H4 (cell line): ENCODE data around the gene ATP6V1G1. TPM values are rescaled to one million over a fixed set of nuclear protein-coding genes. Genes with fewer than 3 reads are reported as not detected.
"Not testable (repeated sequence)": the region's sequence is repeated elsewhere in the genome, so short reads cannot be mapped to it uniquely, and the experiment has no call there.

ENCODE experiments used
- DNase-seq: peaks from one replicate; pipeline ENCODE4 v3.0.0-alpha.2; 2015; ENCODE audit warnings: low spot score
- total RNA-seq: library from RNA; depleted of rRNA; stranded (reverse); fragments of >200 nt; shearing (Covaris generic); gene quantifications from 2 replicates; pipeline ENCODE4 v1.2.3, GENCODE V29; 2014

Gene ATP6V1G1
- total RNA-seq, 1 experiment from 2014 or later = 172 TPM

DNA sequence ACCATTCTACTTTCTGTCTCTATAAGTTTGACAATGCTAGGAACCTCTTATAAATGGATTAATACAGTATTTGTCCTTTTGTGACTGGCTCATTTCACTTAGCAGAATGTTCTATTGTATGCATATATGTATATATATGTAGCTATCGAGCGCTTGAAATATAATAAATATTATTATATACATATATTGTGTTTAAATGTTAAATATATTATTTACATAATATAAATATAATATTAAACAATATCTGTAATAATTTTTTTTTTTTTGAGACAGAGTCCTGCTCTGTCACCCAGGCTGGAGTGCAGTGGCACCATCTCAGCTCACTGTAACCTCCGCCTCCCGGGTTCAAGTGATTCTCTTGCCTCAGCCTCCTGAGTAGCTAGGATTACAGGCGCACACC is 9.4 kb upstream of the ATP6V1G1 start:
- DNase-seq = not testable (repeated sequence)

DNA sequence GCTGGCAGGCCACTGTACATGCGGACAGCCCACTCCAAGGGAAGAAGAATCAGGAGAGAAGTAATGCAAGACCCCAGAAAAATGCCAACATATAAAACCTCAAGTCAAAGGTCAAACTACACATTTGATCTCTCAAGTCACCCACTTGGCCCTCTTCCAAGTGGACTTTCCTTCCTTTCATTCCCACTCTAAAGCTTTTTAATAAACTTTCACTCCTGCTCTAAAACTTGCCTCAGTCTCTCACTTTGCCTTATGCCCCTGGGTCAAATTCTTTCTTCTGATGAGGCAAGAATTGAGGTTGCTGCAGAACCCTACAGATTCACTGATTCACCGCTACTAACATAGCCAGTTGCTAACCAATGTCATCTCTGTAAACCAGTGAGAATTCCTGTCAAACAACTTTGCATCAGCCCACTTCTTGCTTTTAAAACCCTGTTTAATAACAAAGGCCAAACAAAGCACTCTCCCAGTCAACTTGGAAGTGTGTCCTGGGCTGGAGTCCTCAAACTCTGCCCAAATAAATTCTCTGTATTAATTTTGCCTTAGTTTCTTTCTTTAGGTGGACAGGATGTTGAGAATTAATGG is 6.9 kb upstream of the ATP6V1G1 start:
- DNase-seq = no peak

- no peak for DNase-seq
These were observed 4.0 kb upstream of the ATP6V1G1 start for GRCh38 chr9:114583371-114584155.

DNA sequence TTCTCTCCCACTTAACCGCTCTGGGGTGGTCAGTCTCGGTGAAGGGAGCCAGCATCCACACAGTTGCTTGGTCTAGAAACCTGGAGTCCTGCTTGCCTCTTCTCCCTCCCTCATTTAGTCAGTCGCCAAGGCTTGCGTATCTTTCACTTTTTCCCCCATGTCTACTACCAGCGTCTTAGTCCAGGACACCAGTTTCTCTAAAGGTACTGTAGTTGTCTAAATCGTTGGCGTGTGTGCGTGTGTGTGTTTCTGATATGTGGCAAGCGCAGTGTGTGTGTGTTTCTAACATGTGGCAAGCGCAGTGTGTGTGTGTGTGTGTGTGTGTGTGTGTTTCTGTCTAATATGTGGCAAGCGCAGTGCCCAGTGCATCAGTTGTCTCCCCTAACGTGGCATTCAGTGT is 641 bp downstream of the ATP6V1G1 start:
- DNase-seq = no peak

- DNase-seq = no peak
These were observed 1.3 kb downstream of the ATP6V1G1 start for GRCh38 chr9:114588651-114589526.

DNA sequence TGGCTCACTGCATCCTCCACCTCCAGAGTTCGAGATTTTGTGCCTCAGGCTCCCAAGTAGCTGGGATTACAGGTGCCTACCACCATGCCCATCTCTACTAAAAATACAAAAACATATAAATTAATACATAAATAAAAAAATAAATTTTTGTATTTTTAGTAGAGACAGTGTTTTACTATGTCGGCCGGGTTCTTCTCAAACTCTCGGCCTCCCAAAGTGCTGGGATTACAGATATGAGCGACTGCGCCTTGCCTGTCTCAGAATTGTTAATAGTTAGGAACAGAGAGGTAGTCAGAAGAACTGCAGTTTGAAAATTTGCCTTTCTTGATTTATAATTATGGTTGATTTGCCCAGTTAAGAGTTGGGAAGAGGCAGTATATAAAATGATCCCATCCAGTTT is 2.8 kb downstream of the ATP6V1G1 start:
- DNase-seq = no peak

GRCh38 chr9:114591291-114591787 is 3.8 kb downstream of the ATP6V1G1 start:
- DNase-seq = no peak

DNA sequence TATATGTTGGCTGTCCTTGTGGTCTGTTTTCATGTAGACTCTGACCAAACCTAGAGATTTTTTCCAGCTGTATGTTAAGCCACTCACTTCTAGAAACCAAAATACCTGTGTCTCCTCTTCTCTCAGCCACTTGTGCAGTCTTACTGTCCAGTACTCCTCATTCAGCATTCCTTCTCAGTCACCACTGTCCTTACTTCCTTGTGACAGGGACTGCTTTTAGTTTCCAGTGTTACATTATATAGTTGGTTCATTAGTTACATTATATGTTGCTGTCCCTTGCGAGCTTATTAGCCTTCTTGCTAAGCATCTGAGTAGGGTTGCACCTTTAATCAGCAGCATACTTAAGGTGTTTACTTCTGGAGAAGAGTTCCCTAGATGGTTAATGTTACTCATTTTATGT is 4.3 kb downstream of the ATP6V1G1 start:
- no peak for DNase-seq

DNA sequence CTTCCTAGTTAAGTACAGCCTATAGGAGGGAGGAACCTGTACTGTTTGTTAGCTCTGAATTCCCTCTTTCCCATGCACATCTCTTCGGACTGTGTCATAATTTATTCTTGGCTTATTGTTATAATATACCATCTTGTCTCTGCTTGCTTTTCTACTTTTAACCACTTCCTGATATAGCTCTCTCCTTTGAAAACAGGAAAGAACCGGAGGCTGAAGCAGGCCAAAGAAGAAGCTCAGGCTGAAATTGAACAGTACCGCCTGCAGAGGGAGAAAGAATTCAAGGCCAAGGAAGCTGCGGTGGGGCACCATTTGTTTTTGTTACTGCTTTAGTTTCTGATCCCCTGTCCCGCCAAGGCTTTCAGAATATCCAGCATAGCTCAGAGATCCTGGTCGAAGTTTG is 4.8 kb downstream of the ATP6V1G1 start:
- DNase-seq = no peak

DNA sequence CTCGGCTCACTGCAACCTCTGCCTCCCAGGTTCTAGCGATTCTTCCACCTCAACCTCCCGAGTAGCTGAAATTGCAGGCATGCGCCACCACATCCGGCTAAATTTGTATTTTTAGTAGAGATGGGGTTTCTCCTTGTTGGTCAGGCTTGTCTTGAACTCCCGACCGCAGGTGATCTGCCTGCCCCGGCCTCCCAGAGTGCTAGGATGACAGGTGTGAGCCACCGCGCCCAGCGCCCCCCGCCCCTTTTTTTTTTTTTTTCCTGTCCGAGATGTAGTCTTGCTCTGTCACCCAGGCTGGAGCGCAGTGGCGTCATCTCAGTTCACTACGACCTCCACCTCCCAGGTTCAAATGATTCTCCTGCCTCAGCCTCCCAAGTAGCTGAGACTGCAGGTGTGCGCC is 6.6 kb downstream of the ATP6V1G1 start:
- DNase-seq = no peak

GRCh38 chr9:114600502-114601248 is 13.1 kb downstream of the ATP6V1G1 start:
- DNase-seq = not testable (repeated sequence)

GRCh38 chr9:114601787-114602186 is 14.2 kb downstream of the ATP6V1G1 start:
- DNase-seq = not testable (repeated sequence)

GRCh38 chr9:114602620-114603019 is 15.1 kb downstream of the ATP6V1G1 start:
- no peak for DNase-seq

DNA sequence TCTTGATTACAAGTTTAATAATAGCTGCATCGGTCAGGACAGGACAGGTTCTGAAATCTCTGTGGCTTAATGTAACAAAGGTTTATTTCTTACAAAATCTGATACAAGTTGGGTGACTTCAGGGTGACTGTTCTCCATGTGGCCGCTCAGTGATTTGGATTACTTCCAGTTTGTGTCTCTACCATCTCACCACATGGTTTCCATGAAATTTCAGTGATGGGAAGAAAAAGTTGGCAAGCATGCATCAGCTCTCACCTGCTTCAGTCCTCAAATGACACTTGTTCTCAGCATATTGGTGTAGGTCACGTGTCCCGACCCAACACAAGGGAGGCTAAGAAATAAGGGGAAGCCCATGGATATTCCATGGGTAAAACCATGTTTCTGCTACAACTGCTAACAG is 15.7 kb downstream of the ATP6V1G1 start:
- DNase-seq = no peak

DNA sequence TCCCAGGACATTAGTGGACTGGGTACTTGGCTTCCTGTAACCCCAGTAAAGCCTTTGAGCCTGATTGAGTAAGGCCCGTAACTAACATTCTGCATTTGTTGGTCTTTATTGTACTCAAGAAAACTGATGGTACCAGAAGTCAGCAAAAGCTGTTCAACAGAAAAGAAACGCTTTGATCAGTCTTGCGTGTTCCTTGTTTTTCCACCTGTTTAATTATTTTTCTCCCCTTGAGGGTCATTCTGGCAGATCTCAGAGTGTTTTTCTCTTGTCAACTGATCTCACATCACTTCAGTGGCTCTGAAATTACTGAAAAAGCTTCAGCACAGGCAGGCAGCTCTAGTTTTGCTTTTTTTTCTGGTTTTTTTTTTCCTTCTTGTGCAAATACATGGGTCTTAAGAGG is 17.4 kb downstream of the ATP6V1G1 start:
- no peak for DNase-seq

DNA sequence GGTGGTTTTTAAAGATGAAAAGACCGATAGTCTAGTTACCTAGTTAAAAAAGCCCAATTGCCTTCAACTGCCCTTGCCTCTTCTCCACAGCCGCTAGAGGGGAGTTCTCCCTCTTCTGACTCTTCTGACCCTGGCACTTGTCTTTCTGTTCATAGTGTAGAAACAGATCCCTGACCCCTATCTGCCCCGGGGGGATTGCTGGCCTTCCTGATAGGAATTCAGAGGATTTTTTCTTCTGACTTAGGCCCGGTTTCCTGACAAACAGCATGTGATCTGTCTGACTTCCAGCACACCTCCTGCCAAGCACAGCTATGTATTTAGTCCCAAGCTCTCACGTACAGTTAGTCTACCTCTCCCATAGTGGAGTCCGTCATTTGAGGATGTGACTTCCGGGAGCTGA is 18.5 kb downstream of the ATP6V1G1 start:
- DNase-seq = no peak

- DNase-seq = peak; percentile 33
These were observed 19.1 kb downstream of the ATP6V1G1 start for GRCh38 chr9:114606597-114607207.

DNA sequence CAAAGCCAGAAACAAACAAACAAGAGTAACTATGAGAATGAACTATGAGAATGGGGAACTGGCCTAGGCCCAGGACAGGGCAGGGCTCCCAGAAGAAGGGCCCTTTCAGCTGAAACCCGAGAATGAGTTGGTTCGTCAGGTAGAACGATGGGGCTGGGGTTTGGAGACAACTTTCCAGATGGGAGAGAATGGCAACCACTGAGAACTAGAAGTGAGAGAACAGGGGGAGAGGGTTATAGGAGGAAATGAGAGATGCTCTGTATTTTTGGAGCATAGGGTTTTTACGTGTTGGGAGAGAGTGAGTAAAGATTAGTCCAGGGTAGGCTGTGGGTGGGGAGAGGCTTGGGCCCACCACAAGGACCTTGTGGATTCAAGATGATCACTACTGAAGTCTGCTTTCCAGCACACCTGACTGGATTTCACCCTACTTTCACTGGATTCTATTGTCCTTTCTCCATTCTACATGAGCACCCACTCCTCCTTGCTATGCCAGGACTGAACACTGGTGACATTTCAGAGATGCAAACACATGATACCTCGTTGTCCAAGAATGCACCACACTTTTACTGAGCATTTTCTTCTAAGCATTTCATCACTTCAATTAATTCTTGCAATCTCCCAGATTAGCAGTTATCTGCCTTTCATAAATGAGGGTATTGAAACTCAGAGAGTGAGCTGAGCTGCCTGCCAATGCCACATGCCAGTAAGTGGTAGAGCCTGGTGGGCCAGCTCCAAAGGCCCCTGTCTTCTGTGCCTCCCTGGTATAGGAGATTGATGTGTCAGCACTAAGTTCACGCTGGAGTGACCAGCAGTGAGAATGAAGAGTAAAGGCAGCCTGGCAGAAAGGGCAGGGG is 20.3 kb downstream of the ATP6V1G1 start:
- DNase-seq = no peak

GRCh38 chr9:114608525-114608796 is 20.9 kb downstream of the ATP6V1G1 start:
- no peak for DNase-seq

- no peak for DNase-seq
These were observed 24.1 kb downstream of the ATP6V1G1 start for GRCh38 chr9:114611516-114612271.
